ENCODE results near the gene ACSBG1.

GRCh38 chr15:78276064-78276943 lies 41.9 kb upstream of the ACSBG1 start:
- TF ChIP-seq POLR2A (IDR thresholded peaks at IDR 0.05) = no peak
- TF ChIP-seq, protein P1, sequence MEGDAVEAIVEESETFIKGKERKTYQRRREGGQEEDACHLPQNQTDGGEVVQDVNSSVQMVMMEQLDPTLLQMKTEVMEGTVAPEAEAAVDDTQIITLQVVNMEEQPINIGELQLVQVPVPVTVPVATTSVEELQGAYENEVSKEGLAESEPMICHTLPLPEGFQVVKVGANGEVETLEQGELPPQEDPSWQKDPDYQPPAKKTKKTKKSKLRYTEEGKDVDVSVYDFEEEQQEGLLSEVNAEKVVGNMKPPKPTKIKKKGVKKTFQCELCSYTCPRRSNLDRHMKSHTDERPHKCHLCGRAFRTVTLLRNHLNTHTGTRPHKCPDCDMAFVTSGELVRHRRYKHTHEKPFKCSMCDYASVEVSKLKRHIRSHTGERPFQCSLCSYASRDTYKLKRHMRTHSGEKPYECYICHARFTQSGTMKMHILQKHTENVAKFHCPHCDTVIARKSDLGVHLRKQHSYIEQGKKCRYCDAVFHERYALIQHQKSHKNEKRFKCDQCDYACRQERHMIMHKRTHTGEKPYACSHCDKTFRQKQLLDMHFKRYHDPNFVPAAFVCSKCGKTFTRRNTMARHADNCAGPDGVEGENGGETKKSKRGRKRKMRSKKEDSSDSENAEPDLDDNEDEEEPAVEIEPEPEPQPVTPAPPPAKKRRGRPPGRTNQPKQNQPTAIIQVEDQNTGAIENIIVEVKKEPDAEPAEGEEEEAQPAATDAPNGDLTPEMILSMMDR (IDR thresholded peaks at IDR 0.05) = no peak

All from esophagus squamous epithelium (tissue), 4 donors.